Fibroblast of lung (primary cell): Measurements from ENCODE around the gene TMEM140.

Experiments used
- EZH2 ChIP-seq: IDR thresholded peaks from 2 replicates; pipeline ENCODE4 v1.5.1; 2012; ENCODE audit warnings: low read length, control low read depth, mild to moderate bottlenecking; ENCODE audit errors: missing control alignments
- TF ChIP-seq, protein P1 (sequence below), 2 donors: IDR thresholded peaks in 1 of 2; conservative IDR thresholded peaks in 1 of 2; 1 replicate in 1 of 2; 2 replicates in 1 of 2; pipeline ENCODE4 v1.5.1; 2011 to 2012; ENCODE audit warnings: low read length in 2 of 2, control low read depth in 1 of 2, inconsistent platforms in 1 of 2, low read depth in 1 of 2, mild to moderate bottlenecking in 1 of 2

DNA sequence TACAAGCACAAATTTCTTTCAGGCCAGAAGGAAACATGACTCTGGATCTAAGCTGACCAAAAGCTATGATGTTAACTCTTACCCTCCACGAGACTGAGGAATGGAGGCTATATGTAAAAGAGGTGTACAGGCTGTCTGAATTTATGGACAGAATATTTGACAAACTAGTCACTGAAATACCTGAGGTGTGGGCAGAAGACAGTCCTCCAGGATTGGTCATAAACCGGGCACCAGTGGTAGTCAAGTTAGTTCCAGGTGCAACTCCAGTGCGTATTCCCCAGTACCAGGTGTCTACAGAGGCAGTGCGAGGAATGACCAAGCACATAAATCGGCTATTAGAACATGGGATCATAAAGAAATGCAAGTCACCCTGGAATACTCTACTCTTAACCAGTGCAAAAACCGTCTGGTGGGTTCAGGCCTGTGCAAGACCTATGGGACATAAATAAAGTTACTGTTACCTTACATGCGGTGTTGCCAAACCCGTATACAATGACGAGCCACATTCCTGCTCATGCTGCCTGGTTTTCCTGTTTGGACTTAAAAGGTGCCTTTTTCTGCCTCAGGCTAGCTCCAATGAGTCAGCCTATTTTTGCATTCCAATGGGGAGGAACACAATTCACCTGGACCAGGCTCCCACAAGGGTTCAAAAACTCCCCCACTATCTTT is 29.3 kb downstream of the TMEM140 start:
- TF ChIP-seq, protein P1, sequence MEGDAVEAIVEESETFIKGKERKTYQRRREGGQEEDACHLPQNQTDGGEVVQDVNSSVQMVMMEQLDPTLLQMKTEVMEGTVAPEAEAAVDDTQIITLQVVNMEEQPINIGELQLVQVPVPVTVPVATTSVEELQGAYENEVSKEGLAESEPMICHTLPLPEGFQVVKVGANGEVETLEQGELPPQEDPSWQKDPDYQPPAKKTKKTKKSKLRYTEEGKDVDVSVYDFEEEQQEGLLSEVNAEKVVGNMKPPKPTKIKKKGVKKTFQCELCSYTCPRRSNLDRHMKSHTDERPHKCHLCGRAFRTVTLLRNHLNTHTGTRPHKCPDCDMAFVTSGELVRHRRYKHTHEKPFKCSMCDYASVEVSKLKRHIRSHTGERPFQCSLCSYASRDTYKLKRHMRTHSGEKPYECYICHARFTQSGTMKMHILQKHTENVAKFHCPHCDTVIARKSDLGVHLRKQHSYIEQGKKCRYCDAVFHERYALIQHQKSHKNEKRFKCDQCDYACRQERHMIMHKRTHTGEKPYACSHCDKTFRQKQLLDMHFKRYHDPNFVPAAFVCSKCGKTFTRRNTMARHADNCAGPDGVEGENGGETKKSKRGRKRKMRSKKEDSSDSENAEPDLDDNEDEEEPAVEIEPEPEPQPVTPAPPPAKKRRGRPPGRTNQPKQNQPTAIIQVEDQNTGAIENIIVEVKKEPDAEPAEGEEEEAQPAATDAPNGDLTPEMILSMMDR (conservative IDR thresholded peaks at IDR 0.05 in 1 of 2, IDR thresholded peaks at IDR 0.05 in 1 of 2; ENCODE audit: low read depth in 1 of 2, low read length in 2 of 2): no peak
- TF ChIP-seq EZH2: no peak
